ENCODE measurements around the gene CAMTA1.

The CAMTA1 gene

GRCh38 chr1:6852136-6852890 is 67.1 kb downstream of the CAMTA1 start:
- no peak for DNase-seq (ENCODE audit: low read depth)

DNA sequence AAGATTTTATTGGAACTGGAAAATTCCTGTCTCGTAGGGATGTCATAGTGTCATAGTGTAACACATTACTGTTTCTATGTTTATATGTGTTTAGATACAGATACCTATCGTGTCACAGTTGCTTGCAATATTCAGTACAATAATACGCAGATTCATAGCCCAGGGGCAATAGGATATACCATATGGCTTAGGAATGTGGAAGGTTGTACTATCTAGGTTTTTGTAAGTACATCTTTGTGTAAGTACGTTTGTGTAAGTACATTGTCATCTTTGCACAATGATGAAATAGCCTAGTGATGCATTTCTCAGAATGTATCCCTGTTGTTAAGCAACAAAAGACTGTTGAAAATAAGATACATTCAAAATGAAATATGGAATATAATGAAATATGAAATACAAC is 68.9 kb downstream of the CAMTA1 start:
- no peak for DNase-seq (ENCODE audit: low read depth)

GRCh38 chr1:6857831-6858230 is 72.6 kb downstream of the CAMTA1 start:
- no peak for DNase-seq (ENCODE audit: low read depth)

DNA sequence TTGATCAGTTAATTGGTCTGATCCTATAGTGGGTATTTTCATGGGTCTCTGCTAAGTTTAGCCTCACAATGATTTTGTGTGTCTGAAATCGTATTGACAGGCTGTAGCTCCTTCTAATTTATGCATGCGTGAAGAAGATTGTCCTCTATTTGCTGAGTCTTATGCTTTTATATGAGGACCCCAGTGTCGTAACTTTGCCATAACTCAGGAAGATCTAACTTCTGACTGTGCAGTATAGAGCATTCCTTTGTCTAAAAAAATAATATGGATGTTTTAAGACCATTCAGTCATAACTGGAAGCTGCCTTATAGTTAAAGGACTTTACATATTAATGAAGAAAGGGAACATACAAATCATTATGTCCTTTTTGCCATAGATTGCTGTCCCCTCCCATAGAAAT is 73.3 kb downstream of the CAMTA1 start:
- no peak for DNase-seq (ENCODE audit: low read depth)

DNA sequence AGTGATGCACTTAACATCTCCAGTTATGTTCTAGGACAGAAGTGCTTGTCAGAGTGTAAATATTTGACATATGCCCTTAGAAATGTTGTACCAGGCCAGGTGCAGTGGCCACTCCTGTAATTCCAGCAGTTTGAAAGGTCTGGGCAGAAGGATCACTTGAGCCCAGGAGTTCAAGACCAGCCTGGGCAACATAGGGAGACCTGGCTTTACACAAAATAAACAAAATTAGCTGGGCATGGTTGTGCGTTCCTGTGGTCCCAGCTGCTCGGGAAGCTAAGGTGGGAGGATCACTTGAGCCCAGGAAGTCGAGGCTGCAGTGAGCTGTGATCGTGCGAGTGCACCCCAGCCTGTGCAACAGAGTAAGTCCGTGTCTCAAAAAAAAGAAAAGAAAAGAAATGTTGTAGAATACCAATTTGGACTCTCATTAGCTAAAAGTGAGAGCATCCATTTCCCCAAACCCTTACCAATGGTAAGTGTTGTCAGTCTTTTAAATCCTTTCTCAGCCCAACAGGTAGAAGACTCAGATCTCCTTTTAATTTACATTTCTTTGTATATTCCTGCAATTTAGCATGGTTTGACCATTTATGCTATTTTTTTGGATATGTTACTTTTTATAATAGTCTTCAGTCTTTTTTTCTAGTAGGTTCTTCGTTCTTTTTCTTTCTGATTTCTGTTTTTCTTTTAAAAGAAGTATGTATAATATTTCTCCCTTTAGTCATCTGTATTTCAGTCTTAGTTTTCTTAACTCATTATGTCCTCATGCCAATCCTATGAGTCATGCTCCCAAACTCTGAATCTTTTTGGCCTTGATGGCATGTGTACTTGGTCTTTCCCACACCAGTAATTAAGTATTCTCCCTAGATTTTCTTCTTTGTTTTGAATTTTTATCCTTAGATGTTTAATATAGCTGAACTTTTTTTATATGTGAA is 74.4 kb downstream of the CAMTA1 start:
- DNase-seq (ENCODE audit: low read depth) = no peak

- DNase-seq (ENCODE audit: low read depth) = no peak
These were observed 75.1 kb downstream of the CAMTA1 start for GRCh38 chr1:6860401-6860800.

- no peak for DNase-seq (ENCODE audit: low read depth)
These were observed 75.9 kb downstream of the CAMTA1 start for GRCh38 chr1:6861075-6861724.

DNA sequence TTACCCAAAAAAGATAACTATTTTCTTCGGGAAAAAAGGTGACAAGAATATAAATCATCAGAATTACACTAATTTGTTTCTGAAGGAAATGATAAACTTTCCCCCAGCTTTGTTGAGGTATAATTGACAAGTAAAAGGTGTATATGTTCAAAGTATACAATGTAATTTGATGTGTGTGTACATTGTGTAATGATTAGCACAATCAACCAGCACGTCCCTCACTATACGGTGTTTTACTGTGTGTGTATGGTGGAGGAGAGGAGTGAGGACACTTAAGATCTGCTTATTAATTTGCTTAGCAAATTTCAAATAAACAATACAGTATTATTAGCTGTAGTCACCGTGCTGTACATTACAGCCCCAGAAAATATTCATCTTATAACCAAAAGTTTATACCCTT is 77.7 kb downstream of the CAMTA1 start:
- DNase-seq (ENCODE audit: low read depth) = no peak

DNA sequence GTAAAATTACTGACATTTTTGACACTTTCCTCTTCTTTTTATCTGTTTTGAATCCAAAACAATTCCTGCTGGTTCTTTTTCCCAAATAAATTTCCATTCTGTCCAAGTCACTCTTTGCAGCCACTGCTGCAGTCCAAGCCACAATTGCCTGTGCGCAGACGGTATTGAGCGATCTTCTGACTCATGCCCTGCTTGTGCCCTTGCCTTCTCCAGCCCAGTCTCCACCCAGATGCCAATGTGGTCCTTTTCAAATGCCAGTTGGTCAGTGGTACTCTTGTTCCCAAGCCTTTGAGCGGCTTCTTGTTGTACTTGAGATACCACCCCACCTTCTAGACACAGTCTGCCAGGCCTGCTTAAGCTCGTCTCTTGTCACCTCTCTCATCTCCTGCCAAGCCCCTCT is 78.9 kb downstream of the CAMTA1 start:
- no peak for DNase-seq (ENCODE audit: low read depth)

DNA sequence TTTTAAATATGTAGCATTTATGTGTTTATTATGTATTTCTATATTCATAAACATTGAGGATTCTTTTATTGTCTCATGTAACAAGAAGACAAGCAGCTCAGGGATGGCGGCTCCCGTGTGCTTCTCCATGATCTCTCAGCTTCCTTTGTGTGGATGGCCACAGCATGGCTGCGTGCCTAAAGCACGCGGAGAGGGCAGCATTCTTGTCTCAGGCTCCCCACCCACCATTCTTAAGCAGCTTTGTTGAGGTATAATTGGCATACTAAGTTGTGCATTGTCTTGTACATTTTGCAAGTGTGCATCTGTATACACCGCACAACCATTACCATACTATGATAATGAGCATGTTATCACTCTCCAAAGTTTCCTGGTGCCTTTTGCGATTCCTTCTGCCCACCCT is 81.6 kb downstream of the CAMTA1 start:
- DNase-seq (ENCODE audit: low read depth) = no peak

DNA sequence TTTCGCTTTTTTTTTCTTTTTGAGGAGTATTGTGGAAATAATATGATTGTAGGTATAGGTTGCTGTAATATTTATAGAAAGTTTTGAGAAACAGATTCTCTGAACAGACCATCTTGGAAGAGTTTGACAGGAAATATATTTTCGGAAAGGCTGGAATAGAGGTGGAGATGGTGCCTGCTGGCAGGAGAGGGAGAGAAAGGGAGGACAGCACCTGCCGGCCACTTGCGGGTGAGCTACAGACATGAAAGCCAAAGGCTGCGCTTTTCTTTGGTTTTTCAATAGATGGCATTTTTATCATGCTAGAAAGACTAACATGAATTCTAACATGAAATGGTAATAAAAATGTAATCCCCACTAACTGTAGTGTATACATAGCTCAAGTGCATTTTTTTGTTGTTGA is 82.1 kb downstream of the CAMTA1 start:
- no peak for DNase-seq (ENCODE audit: low read depth)

GRCh38 chr1:6867729-6868659 is 82.7 kb downstream of the CAMTA1 start:
- DNase-seq (ENCODE audit: low read depth) = no peak

GRCh38 chr1:6868660-6869380 is 83.6 kb downstream of the CAMTA1 start:
- no peak for DNase-seq (ENCODE audit: low read depth)

DNA sequence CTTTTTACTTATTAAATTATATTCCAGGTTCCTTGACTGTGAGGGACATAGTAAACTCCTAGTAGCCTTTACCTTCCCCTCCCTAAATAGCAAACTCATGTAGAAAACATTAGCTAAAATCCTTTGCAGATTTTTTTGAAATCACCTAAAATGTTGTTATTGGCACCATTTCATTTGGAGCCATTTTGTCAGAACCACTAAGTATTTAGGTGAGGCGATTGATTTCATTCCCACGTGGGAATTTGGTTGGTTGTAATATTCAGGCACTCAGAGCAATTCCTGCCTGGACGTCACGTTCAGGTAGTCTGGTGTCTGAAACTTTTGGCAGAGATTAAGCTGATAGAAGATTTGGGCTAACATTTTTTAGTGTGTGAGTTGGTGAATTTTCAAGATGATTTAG is 84.3 kb downstream of the CAMTA1 start:
- no peak for DNase-seq (ENCODE audit: low read depth)

DNA sequence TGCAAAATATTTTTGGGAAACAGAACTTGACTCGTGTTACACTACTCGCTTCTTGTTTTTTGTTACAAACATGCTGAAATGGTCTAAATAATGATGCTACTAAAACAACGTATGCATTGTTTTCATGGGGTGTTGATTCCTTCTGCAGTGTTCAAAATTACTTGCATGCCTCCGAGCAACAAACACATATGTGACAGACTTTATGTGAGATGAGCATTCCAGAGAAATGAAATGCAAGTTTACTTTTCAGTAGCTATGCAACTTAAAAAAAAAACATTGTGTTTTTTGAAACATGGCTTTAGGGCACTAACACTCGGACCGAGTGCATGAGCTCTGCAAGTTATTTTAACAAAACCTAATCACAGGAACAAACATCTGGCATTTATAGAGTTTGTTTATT is 84.8 kb downstream of the CAMTA1 start:
- DNase-seq (ENCODE audit: low read depth) = no peak

DNA sequence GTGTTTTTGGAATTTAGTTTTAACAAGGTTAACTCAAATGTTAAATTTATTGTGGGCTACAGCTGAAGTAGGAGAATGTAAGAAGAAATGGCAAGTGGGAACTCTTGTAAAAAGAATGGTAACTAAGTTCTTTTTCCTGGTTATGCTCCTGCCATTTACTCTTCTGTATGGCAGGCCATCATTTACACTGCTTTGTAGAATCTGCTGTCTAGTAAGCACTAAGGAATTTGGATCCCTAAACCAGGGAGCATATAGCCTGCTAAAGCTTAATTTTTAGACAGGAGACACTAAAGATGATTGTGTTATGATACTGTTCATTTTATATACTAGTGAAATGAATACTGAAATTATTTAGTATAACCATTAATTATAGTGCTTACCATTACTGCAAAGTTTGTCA is 85.3 kb downstream of the CAMTA1 start:
- DNase-seq (ENCODE audit: low read depth) = no peak

DNA sequence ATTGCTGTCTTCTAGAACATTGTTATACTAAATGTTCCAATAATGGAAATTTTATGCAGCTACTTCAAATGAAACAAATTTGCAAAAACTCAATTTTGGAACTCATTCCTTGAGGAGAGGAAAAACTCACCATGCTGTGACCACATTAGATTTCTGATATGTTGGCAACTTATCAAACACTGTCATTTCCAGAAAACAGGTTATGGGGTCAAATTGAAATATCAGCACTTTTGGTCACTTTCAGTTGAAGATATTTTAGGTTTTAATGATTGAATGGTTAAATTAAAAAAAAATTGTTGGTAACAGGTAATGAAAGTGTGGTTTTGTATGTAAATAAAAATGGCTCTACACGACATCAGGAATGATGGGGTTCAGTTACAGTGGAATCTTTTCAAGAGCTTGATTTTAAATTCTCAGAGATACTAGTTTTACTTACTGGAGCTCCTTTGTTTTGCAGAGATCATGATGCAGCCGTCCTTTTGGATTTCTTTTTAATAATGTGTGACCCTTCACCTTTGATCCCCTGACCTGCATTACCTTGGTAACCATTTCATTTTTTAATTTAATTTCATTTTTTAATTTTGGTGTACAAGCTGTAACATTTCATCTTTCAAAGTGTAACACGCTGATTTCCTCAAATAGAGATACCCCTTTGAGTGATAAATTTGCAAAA is 86.2 kb downstream of the CAMTA1 start:
- DNase-seq (ENCODE audit: low read depth) = no peak

- no peak for DNase-seq (ENCODE audit: low read depth)
These were observed 87.5 kb downstream of the CAMTA1 start for GRCh38 chr1:6872573-6873261.

GRCh38 chr1:6873298-6874015 is 88.2 kb downstream of the CAMTA1 start:
- DNase-seq (ENCODE audit: low read depth) = no peak
